GM23338 (cell line): Measurements from ENCODE around the gene TTC28. TPM values are rescaled to one million over a fixed set of nuclear protein-coding genes. Genes with fewer than 3 reads are reported as not detected.

Source experiments
- ATAC-seq: fragments of 200-7000 bp; cut with Tn5 transposase; 3 replicates; pipeline ENCODE4 v1.9.1; 2020
- DNase-seq: peaks from one replicate; pipeline ENCODE4 v3.0.0-alpha.2; 2015; ENCODE audit warnings: low spot score
- H2AFZ ChIP-seq: fragments of 200-600 bp; sonication (generic); 2 replicates; pipeline ENCODE4 v1.8.0; 2016; ENCODE audit warnings: antibody characterized with exemption, mild to moderate bottlenecking, moderate library complexity
- H3F3A ChIP-seq: fragments of 200-600 bp; sonication (generic); replicated peaks from 2 replicates; pipeline ENCODE4 v1.8.0; 2017; ENCODE audit warnings: antibody characterized with exemption, mixed run types, low read depth
- H3K27ac ChIP-seq: fragments of 200-600 bp; sonication (generic); 2 replicates; pipeline ENCODE4 v1.6.1; 2016; ENCODE audit warnings: low read depth
- H3K27me3 ChIP-seq: fragments of 200-600 bp; sonication (generic); 2 replicates; pipeline ENCODE4 v1.8.0; 2016; ENCODE audit warnings: mild to moderate bottlenecking, mixed run types, moderate library complexity; ENCODE audit not compliant: insufficient read depth
- H3K36me3 ChIP-seq: fragments of 200-600 bp; sonication (generic); 2 replicates; pipeline ENCODE4 v1.8.0; 2016; ENCODE audit warnings: mild to moderate bottlenecking; ENCODE audit not compliant: insufficient read depth
- H3K4me1 ChIP-seq: fragments of 200-600 bp; sonication (generic); 2 replicates; pipeline ENCODE4 v1.8.0; 2016; ENCODE audit warnings: mild to moderate bottlenecking, moderate library complexity; ENCODE audit not compliant: insufficient read depth
- H3K4me2 ChIP-seq: fragments of 200-600 bp; sonication (generic); 2 replicates; pipeline ENCODE4 v1.7.1; 2017; ENCODE audit warnings: mixed run types
- H3K4me3 ChIP-seq: fragments of 200-600 bp; sonication (generic); 2 replicates; pipeline ENCODE4 v1.6.1; 2016; ENCODE audit warnings: mixed run types
- H3K79me2 ChIP-seq: fragments of 200-600 bp; sonication (generic); replicated peaks from 2 replicates; pipeline ENCODE4 v1.8.0; 2017; ENCODE audit warnings: mild to moderate bottlenecking; ENCODE audit not compliant: insufficient read depth
- H3K9me2 ChIP-seq: fragments of 200-600 bp; sonication (generic); 2 replicates; pipeline ENCODE4 v1.8.0; 2017; ENCODE audit not compliant: insufficient read depth
- H4K20me1 ChIP-seq: fragments of 200-600 bp; sonication (generic); replicated peaks from 2 replicates; pipeline ENCODE4 v1.8.0; 2017; ENCODE audit warnings: mild to moderate bottlenecking; ENCODE audit not compliant: insufficient read depth
- H3K27ac Mint-ChIP-seq: 2 replicates; pipeline ENCODE4 v1.8.0; 2020; ENCODE audit warnings: inconsistent platforms, mild to moderate bottlenecking, moderate library complexity, mixed read lengths
- H3K27me3 Mint-ChIP-seq: 3 replicates; pipeline ENCODE4 v1.8.0; 2022; ENCODE audit warnings: low read depth, mild to moderate bottlenecking, moderate library complexity, mixed read lengths, inconsistent platforms; ENCODE audit not compliant: insufficient read depth, poor library complexity
- H3K36me3 Mint-ChIP-seq: 3 replicates; pipeline ENCODE4 v1.8.0; 2021; ENCODE audit warnings: low read depth, mild to moderate bottlenecking, inconsistent platforms, moderate library complexity, mixed read lengths
- H3K4me1 Mint-ChIP-seq: 3 replicates; pipeline ENCODE4 v1.8.0; 2020; ENCODE audit warnings: mild to moderate bottlenecking, inconsistent platforms, mixed read lengths
- H3K4me3 Mint-ChIP-seq: 3 replicates; pipeline ENCODE4 v1.8.0; 2021; ENCODE audit warnings: moderate library complexity, mild to moderate bottlenecking, inconsistent platforms, mixed read lengths
- H3K9me3 Mint-ChIP-seq: 3 replicates; pipeline ENCODE4 v1.8.0; 2020; ENCODE audit warnings: moderate library complexity, mild to moderate bottlenecking, inconsistent platforms, mixed read lengths
- EZH2 ChIP-seq: fragments of 200-600 bp; sonication (generic); IDR thresholded peaks from one replicate; pipeline ENCODE4 v1.8.0; 2017; ENCODE audit warnings: antibody characterized with exemption, mild to moderate bottlenecking, low read depth; ENCODE audit not compliant: unreplicated experiment
- POLR2AphosphoS5 ChIP-seq: IDR thresholded peaks from 2 replicates; pipeline ENCODE4 v1.6.1; 2016; ENCODE audit warnings: antibody characterized with exemption, low read depth
- STAT1 ChIP-seq: IDR thresholded peaks from one replicate; pipeline ENCODE4 v1.6.1; 2016; ENCODE audit warnings: antibody characterized with exemption; ENCODE audit not compliant: unreplicated experiment
- polyA plus RNA-seq: library from polyadenylated mRNA; unstranded; fragments of >200 nt; fragmentation: Nextera tagmentation; extraction: Ambion mirVana; gene quantifications from 2 replicates; pipeline ENCODE4 v1.2.1, GENCODE V29; 2016
- total RNA-seq: library from RNA; depleted of rRNA; stranded (reverse); fragments of >200 nt; shearing (Covaris generic); gene quantifications from 2 replicates; pipeline ENCODE4 v1.2.3, GENCODE V29; 2014
- TF ChIP-seq, protein P1 (sequence below): IDR thresholded peaks from 2 replicates; pipeline ENCODE4 v1.6.1; 2016; ENCODE audit warnings: antibody characterized with exemption
- TF ChIP-seq, protein P2 (sequence below), 2 experiments: fragments of 200-600 bp in 1 of 2; sonication (generic) in 1 of 2; conservative IDR thresholded peaks; 2 replicates each; pipeline versions ENCODE4 v1.5.1 to v1.6.1; 2016 to 2017; ENCODE audit warnings: antibody characterized with exemption in 2 of 2, low read depth in 2 of 2, mild to moderate bottlenecking in 2 of 2, moderate library complexity in 1 of 2
- TF ChIP-seq, protein P3 (sequence below): fragments of 250-450 bp; sonication (Bioruptor Pico); IDR thresholded peaks from 2 replicates; pipeline ENCODE4 v1.5.0; 2020; ENCODE audit warnings: mild to moderate bottlenecking, moderate library complexity
- TF ChIP-seq, protein P4 (sequence below): IDR thresholded peaks from one replicate; pipeline ENCODE4 v1.6.1; 2018; ENCODE audit warnings: antibody characterized with exemption; ENCODE audit not compliant: unreplicated experiment

Gene TTC28
- total and polyA plus RNA-seq, 2 experiments from 2014 or later: 4.5 to 16.1 TPM

DNA sequence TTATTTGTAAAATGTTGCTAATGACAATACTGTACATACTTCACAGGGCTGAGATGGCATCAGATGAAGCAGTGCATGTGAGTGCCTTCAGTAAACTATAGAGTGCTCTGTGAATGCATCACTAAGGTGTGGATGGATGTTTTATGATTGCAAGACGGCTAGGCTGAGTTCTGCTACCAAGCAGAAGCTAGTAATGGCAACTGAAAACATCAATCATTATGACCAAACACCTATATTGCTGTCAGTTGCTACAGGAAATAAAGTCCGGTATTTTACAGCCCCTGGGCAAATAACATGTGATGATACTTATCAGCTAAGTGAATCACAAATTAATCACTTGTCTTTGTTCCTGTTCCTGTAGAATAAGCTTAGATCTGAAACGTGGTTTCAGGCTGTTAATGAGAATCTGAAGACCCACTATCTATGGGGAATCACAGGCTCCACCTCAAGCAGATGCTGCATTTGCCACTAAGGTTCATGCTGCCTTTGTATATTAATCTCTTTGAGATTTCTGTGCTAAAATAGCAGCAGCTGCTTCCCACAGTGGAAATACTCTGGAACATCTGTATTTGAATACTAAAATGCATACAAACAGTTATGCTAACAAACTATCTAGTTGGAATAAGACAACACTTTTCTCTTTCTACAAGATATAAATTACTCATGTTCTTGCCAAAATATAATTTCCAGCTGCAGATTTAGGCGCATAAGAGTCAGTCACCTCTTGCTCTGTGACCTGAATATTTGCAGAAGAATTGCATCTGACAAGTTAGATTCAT is 506.6 kb downstream of the TTC28 start:
- ATAC-seq (no peak), DNase-seq (no peak)
- Histone ChIP-seq H3K4me3 (no peak overlapping the region), H2AFZ (no peak overlapping the region), H3K4me2 (no peak overlapping the region), H4K20me1 (no peaks in the 10 kb centered on the region), H3K9me2 (no peaks in the 10 kb centered on the region), H3K79me2 (no peaks in the 10 kb centered on the region), H3F3A (no peaks in the 10 kb centered on the region), H3K4me1 (no peaks in the 10 kb centered on the region), H3K27ac (no peak overlapping the region), H3K36me3 (no peaks in the 10 kb centered on the region), H3K27me3 (no peaks in the 10 kb centered on the region)
- TF ChIP-seq, protein P1, sequence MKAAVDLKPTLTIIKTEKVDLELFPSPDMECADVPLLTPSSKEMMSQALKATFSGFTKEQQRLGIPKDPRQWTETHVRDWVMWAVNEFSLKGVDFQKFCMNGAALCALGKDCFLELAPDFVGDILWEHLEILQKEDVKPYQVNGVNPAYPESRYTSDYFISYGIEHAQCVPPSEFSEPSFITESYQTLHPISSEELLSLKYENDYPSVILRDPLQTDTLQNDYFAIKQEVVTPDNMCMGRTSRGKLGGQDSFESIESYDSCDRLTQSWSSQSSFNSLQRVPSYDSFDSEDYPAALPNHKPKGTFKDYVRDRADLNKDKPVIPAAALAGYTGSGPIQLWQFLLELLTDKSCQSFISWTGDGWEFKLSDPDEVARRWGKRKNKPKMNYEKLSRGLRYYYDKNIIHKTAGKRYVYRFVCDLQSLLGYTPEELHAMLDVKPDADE: no peak
- no peaks in the 10 kb centered on the region for H3K27me3 Mint-ChIP-seq
- no peaks in the 10 kb centered on the region; the same call in 1 of the 3 replicates for H3K36me3 Mint-ChIP-seq
- no peak overlapping the region for H3K4me3 Mint-ChIP-seq
- H3K27ac Mint-ChIP-seq: no peak overlapping the region
- H3K9me3 Mint-ChIP-seq: peaks cover 9% of the 10 kb centered on the region; the same call in 2 of the 3 replicates
- H3K4me1 Mint-ChIP-seq: peaks cover 5% of the 10 kb centered on the region; the same call in 2 of the 3 replicates

DNA sequence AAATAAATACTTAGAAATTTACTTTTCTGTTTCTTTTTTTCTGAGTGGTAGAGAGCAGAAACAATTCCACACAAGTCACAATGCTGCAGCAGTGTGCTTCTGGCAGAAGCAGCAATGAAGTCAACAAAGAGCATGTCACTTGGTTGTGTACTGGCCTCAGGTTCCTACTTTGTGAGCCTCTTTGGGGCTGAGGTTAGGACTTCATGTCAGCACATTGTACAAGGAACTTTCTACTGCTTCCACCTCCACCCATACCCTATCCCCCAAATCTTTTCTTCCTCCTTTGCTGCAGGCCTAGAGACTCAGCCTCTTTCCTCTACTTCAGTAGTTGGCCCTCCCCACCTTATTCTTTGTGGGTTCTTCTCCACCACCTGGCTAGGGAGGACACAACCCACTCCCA is 507.9 kb downstream of the TTC28 start:
- Histone ChIP-seq H2AFZ (no peak overlapping the region), H3K27me3 (no peaks in the 10 kb centered on the region), H3K36me3 (no peaks in the 10 kb centered on the region), H3K79me2 (no peaks in the 10 kb centered on the region), H3K4me3 (no peak overlapping the region), H3K4me2 (no peak overlapping the region), H4K20me1 (no peaks in the 10 kb centered on the region), H3K9me2 (no peaks in the 10 kb centered on the region; the same call in 1 of the 2 replicates), H3F3A (no peaks in the 10 kb centered on the region), H3K27ac (no peak overlapping the region), H3K4me1 (no peaks in the 10 kb centered on the region)
- TF ChIP-seq, protein P2, sequence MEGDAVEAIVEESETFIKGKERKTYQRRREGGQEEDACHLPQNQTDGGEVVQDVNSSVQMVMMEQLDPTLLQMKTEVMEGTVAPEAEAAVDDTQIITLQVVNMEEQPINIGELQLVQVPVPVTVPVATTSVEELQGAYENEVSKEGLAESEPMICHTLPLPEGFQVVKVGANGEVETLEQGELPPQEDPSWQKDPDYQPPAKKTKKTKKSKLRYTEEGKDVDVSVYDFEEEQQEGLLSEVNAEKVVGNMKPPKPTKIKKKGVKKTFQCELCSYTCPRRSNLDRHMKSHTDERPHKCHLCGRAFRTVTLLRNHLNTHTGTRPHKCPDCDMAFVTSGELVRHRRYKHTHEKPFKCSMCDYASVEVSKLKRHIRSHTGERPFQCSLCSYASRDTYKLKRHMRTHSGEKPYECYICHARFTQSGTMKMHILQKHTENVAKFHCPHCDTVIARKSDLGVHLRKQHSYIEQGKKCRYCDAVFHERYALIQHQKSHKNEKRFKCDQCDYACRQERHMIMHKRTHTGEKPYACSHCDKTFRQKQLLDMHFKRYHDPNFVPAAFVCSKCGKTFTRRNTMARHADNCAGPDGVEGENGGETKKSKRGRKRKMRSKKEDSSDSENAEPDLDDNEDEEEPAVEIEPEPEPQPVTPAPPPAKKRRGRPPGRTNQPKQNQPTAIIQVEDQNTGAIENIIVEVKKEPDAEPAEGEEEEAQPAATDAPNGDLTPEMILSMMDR (conservative IDR thresholded peaks at IDR 0.05; ENCODE audit: low read depth in 2 of 2): no peak
- TF ChIP-seq, protein P3, sequence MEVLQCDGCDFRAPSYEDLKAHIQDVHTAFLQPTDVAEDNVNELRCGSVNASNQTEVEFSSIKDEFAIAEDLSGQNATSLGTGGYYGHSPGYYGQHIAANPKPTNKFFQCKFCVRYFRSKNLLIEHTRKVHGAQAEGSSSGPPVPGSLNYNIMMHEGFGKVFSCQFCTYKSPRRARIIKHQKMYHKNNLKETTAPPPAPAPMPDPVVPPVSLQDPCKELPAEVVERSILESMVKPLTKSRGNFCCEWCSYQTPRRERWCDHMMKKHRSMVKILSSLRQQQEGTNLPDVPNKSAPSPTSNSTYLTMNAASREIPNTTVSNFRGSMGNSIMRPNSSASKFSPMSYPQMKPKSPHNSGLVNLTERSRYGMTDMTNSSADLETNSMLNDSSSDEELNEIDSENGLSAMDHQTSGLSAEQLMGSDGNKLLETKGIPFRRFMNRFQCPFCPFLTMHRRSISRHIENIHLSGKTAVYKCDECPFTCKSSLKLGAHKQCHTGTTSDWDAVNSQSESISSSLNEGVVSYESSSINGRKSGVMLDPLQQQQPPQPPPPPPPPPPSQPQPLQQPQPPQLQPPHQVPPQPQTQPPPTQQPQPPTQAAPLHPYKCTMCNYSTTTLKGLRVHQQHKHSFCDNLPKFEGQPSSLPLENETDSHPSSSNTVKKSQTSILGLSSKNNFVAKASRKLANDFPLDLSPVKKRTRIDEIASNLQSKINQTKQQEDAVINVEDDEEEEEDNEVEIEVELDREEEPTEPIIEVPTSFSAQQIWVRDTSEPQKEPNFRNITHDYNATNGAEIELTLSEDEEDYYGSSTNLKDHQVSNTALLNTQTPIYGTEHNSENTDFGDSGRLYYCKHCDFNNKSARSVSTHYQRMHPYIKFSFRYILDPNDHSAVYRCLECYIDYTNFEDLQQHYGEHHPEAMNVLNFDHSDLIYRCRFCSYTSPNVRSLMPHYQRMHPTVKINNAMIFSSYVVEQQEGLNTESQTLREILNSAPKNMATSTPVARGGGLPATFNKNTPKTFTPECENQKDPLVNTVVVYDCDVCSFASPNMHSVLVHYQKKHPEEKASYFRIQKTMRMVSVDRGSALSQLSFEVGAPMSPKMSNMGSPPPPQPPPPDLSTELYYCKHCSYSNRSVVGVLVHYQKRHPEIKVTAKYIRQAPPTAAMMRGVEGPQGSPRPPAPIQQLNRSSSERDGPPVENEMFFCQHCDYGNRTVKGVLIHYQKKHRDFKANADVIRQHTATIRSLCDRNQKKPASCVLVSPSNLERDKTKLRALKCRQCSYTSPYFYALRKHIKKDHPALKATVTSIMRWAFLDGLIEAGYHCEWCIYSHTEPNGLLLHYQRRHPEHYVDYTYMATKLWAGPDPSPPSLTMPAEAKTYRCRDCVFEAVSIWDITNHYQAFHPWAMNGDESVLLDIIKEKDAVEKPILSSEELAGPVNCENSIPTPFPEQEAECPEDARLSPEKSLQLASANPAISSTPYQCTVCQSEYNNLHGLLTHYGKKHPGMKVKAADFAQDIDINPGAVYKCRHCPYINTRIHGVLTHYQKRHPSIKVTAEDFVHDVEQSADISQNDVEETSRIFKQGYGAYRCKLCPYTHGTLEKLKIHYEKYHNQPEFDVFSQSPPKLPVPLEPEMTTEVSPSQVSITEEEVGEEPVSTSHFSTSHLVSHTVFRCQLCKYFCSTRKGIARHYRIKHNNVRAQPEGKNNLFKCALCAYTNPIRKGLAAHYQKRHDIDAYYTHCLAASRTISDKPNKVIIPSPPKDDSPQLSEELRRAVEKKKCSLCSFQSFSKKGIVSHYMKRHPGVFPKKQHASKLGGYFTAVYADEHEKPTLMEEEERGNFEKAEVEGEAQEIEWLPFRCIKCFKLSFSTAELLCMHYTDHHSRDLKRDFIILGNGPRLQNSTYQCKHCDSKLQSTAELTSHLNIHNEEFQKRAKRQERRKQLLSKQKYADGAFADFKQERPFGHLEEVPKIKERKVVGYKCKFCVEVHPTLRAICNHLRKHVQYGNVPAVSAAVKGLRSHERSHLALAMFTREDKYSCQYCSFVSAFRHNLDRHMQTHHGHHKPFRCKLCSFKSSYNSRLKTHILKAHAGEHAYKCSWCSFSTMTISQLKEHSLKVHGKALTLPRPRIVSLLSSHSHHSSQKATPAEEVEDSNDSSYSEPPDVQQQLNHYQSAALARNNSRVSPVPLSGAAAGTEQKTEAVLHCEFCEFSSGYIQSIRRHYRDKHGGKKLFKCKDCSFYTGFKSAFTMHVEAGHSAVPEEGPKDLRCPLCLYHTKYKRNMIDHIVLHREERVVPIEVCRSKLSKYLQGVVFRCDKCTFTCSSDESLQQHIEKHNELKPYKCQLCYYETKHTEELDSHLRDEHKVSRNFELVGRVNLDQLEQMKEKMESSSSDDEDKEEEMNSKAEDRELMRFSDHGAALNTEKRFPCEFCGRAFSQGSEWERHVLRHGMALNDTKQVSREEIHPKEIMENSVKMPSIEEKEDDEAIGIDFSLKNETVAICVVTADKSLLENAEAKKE (CRISPR knock-in tag): no peak
- TF ChIP-seq STAT1: no peak
- no peak for TF ChIP-seq EZH2
- no peak for TF ChIP-seq POLR2AphosphoS5
- TF ChIP-seq, protein P4, sequence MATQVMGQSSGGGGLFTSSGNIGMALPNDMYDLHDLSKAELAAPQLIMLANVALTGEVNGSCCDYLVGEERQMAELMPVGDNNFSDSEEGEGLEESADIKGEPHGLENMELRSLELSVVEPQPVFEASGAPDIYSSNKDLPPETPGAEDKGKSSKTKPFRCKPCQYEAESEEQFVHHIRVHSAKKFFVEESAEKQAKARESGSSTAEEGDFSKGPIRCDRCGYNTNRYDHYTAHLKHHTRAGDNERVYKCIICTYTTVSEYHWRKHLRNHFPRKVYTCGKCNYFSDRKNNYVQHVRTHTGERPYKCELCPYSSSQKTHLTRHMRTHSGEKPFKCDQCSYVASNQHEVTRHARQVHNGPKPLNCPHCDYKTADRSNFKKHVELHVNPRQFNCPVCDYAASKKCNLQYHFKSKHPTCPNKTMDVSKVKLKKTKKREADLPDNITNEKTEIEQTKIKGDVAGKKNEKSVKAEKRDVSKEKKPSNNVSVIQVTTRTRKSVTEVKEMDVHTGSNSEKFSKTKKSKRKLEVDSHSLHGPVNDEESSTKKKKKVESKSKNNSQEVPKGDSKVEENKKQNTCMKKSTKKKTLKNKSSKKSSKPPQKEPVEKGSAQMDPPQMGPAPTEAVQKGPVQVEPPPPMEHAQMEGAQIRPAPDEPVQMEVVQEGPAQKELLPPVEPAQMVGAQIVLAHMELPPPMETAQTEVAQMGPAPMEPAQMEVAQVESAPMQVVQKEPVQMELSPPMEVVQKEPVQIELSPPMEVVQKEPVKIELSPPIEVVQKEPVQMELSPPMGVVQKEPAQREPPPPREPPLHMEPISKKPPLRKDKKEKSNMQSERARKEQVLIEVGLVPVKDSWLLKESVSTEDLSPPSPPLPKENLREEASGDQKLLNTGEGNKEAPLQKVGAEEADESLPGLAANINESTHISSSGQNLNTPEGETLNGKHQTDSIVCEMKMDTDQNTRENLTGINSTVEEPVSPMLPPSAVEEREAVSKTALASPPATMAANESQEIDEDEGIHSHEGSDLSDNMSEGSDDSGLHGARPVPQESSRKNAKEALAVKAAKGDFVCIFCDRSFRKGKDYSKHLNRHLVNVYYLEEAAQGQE: no peak
- peaks cover 3% of the 10 kb centered on the region; the same call in 2 of the 3 replicates for H3K36me3 Mint-ChIP-seq
- peaks cover 5% of the 10 kb centered on the region; the same call in 2 of the 3 replicates for H3K4me1 Mint-ChIP-seq
- DNase-seq (no peak), ATAC-seq (no peak)
- H3K27ac Mint-ChIP-seq: no peak overlapping the region
- no peak overlapping the region for H3K4me3 Mint-ChIP-seq
- no peaks in the 10 kb centered on the region for H3K27me3 Mint-ChIP-seq
- H3K9me3 Mint-ChIP-seq: peaks cover 20% of the 10 kb centered on the region; the same call in 2 of the 3 replicates
